Raji (cell line): ENCODE results near the gene FAM131C.

Experiments
- POLR2A ChIP-seq: IDR thresholded peaks from 2 replicates; pipeline ENCODE4 v1.6.1; 2011; ENCODE audit warnings: low read depth, low read length, control low read depth; ENCODE audit not compliant: insufficient read depth

The FAM131C gene

GRCh38 chr1:16088351-16088911, 15.0 kb upstream of the FAM131C start:
- TF ChIP-seq POLR2A = no peak

- TF ChIP-seq POLR2A = no peak
Observed at GRCh38 chr1:16087733-16088132, 14.3 kb upstream of the FAM131C start.

- TF ChIP-seq POLR2A = no peak
Observed at GRCh38 chr1:16085522-16085921, 12.1 kb upstream of the FAM131C start.

GRCh38 chr1:16083486-16083885, 10.0 kb upstream of the FAM131C start:
- TF ChIP-seq POLR2A = no peak

- no peak for TF ChIP-seq POLR2A
Observed at GRCh38 chr1:16082283-16083038, 9.0 kb upstream of the FAM131C start.

GRCh38 chr1:16081636-16082035, 8.2 kb upstream of the FAM131C start:
- no peak for TF ChIP-seq POLR2A

GRCh38 chr1:16080422-16081150, 7.1 kb upstream of the FAM131C start:
- TF ChIP-seq POLR2A = no peak

GRCh38 chr1:16078925-16079656, 5.6 kb upstream of the FAM131C start:
- no peak for TF ChIP-seq POLR2A

GRCh38 chr1:16077406-16078245, 4.2 kb upstream of the FAM131C start:
- TF ChIP-seq POLR2A = no peak

GRCh38 chr1:16076865-16077238, 3.4 kb upstream of the FAM131C start:
- no peak for TF ChIP-seq POLR2A

- TF ChIP-seq POLR2A = no peak
Observed at GRCh38 chr1:16076031-16076864, 2.8 kb upstream of the FAM131C start.

GRCh38 chr1:16075337-16076030, 2.0 kb upstream of the FAM131C start:
- no peak for TF ChIP-seq POLR2A

- no peak for TF ChIP-seq POLR2A
Observed at GRCh38 chr1:16074217-16074616, 766 bp upstream of the FAM131C start.

- TF ChIP-seq POLR2A = no peak
Observed at GRCh38 chr1:16072616-16073484, 601 bp downstream of the FAM131C start.
